GM21423 (cell line): ENCODE data around the gene PKP4.
"Not testable (repeated sequence)": the region's sequence is repeated elsewhere in the genome, so short reads cannot be mapped to it uniquely, and the experiment has no call there.

Experiments used
- ATAC-seq: cut with Tn5 transposase; IDR thresholded peaks from one replicate; pipeline ENCODE4 v1.9.1; 2021; ENCODE audit warnings: mild to moderate bottlenecking, moderate library complexity; ENCODE audit not compliant: unreplicated experiment

Gene PKP4

DNA sequence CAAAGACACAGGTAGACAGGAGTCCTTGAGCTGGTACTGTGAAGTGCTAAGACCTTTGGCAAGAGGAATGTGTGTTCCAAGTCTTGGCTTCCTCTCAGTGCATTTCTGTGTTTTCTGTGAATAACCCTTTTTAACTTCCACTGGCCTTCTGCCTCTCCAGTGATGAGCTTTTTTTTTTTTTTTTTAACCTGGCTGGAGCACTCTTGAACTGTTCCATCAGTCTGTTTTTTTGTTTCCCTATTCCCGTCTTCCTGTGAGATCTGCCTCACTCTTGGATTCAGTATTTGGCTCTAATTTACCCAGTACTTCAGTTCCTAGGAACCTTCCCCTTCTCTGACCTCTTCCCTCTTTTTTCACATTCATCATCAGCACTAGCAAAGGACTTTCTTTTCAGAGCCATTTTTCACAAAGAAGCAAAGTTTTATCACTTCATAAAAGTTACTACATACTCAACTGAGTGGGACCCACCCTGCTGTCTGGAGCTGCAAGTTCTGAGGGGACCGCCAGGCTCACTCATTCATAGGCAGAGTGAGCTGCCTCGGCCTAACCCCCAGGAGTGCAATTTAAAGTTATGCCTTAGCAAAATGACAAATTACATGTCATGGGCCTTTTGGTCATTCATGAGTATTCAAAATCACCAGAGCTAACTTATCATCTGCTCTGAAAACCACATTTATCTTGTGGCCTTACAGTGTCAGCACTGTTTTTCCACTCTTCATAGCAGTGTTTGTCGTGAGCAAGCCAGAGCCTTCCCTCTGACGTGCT, 211.4 kb downstream of the PKP4 start:
- ATAC-seq = no peak

DNA sequence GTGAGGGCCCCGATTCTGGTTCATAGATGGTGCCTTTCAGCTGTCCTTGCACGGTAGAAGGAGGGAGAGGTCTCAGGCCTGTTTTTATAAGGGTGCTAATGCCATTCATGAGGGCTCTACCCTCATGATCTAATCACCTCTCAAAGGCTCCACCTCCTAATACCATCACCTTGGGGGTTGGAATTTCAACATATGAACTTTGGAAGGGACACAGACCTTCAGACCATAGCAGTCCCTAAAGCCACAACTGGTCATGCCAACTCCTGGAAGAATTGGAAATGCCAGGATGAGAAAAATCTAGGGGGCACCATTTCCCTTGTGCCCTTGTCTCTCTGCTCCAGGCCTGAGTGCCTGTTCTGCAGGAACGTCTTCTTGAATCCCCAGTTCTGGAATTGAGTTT, 213.5 kb downstream of the PKP4 start:
- no peak for ATAC-seq

- ATAC-seq = no peak
Observed at GRCh38 chr2:158671360-158672245, 214.9 kb downstream of the PKP4 start.

- ATAC-seq = no peak
Observed at GRCh38 chr2:158676295-158676694, 219.5 kb downstream of the PKP4 start.

DNA sequence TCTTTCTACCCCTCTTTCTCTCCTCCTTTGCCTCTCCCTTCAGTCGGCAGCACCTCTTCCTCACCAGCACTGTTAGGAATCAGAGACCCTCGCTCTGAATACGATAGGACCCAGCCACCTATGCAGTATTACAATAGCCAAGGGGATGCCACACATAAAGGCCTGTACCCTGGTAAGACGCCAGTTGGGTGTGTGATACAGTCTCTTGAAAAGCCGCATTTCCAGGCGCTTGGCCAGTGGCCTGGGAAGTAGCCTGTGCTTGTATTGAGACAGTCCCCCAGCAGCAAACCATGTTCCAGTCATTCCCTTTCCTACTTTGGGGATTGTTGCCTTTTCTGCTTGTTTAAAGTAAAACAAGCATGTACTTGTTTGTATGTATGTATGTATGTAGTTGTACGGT, 219.9 kb downstream of the PKP4 start:
- ATAC-seq = no peak

GRCh38 chr2:158677542-158677941, 220.8 kb downstream of the PKP4 start:
- no peak for ATAC-seq

DNA sequence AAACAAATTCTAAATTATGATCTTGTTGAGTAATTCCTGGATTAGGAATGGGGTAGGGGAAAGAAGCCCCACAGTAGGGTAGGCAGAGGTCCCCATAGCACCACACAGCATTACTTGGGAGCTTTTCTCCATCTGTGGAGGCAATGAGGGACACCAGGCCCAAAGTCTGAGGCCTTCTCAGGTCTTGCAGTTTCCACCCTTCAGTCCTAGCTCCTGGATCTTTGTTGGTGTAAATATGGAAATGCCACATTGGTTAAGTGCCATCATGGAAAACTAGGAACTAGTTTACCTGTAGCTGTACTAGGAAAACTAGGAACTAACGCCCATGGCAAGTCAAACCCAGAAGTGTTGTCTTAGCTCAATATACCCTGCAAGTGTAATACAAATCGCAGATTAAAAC, 225.1 kb downstream of the PKP4 start:
- ATAC-seq = no peak

DNA sequence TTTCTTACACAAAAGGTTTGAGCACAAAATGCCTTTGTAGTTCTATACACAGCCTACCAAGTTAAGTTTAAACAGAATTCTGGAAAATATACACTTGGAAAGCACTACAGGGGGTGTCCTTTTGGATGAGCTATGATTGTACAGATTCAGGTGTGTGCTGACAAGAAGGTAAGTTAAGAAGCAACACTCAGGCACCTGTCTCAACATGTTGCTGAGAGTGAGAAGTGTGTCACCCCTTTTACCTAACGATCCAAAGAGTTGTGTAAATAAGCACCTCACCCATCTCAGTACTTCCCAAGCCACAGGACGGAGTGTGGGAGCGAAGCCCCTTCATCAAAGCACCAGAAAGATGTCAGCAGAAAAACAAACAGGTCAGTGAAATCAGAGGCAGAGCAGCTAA, 228.9 kb downstream of the PKP4 start:
- no peak for ATAC-seq

GRCh38 chr2:158686210-158686691, 229.5 kb downstream of the PKP4 start:
- ATAC-seq = no peak

- no peak for ATAC-seq
Observed at GRCh38 chr2:158687315-158687714, 230.6 kb downstream of the PKP4 start.

GRCh38 chr2:158688721-158689120, 232.0 kb downstream of the PKP4 start:
- ATAC-seq = no peak

GRCh38 chr2:158689391-158689790, 232.6 kb downstream of the PKP4 start:
- ATAC-seq = no peak

DNA sequence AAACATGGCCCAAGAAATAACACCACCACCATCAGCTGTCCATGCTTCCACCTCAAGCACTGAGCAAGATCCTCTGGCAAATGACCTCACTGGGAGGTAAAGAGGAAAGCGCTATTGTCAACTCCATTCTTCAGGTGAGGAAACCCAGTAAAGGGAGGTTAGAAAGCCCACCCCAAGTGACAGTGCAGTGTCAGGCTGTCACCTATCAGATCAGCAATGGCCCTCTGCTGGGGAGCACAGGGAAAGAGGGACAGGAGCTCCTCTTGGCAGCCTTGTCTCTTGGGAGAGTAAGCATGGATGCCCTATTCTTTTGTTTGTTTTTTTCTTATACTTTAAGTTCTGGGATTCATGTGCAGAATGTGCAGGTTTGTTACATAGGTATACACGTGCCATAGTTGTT, 234.1 kb downstream of the PKP4 start:
- ATAC-seq = no peak

DNA sequence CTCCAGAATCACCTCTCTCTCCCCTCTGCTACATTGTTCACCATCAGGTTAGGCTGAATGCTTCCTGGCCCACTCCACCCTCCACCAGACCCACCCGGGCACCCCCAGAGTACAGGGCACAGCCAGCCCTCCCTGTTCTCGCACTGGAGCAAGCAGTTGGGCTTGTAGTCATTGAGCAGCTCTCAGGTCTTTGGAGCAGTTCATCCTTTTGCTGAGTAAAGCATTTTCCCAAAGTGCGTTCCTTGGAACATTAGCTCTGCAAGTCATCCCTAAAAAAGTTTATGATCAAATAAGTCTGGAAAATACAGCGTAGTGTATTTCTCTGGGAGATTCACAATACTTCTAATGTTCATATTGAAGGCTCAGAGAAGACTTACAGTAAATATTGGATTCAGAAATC, 234.9 kb downstream of the PKP4 start:
- ATAC-seq = no peak

GRCh38 chr2:158692372-158693103, 235.8 kb downstream of the PKP4 start:
- no peak for ATAC-seq

GRCh38 chr2:158693476-158693875, 236.7 kb downstream of the PKP4 start:
- ATAC-seq = no peak

GRCh38 chr2:158695305-158695704, 238.6 kb downstream of the PKP4 start:
- no peak for ATAC-seq

DNA sequence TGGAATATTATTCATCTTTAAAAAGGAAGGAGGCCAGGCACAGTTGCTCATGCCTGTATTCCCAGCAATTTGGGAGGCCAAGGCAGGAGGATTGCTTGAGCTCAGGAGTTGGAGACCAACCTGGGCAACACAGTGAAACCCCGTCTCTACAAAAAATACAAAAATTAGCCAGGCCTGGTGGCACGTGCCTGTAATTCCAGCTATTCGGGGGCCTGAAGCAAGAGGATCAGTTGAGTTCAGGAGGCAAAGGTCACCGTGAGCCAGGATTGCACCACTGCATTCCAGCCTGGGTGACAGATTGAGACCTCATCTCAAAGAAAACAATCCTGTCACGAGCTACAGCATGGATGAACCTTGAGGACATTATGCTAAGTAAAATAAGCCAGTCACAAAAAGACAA, 239.0 kb downstream of the PKP4 start:
- ATAC-seq = not testable (repeated sequence)

- no peak for ATAC-seq
Observed at GRCh38 chr2:158699323-158699722, 242.6 kb downstream of the PKP4 start.

GRCh38 chr2:158701101-158701500, 244.3 kb downstream of the PKP4 start:
- ATAC-seq = no peak

DNA sequence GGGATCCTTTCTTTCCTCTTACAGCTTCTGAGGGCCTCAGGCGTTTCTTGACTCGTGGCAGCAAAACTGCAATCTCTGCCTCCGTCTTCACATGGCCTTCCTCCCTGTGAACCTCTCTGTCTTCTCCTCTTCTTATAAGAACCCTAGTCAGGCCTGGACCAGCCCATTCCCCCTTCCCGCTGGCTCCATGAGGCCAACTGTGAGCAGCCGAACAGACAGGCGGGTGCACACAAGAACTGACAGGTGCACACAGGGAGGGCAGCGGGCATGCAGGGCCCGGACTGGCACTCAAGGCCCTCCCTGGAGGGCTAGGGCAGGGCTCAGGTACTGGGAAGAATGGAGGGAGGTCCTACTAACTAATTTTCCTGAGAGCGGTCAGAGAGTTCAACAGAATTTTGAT, 246.0 kb downstream of the PKP4 start:
- no peak for ATAC-seq
